GM18519 (cell line): ENCODE measurements around the gene NAP1L1.
A peak's percentile ranks its signal among the peaks of the same experiment; 100 is the strongest.

ENCODE experiments used
- ATAC-seq: cut with Tn5 transposase; IDR thresholded peaks from one replicate; pipeline ENCODE4 v1.9.1; 2021; ENCODE audit warnings: mild to moderate bottlenecking, moderate library complexity; ENCODE audit not compliant: unreplicated experiment, low FRiP score

NAP1L1 gene

GRCh38 chr12:76042147-76042546 is 42.3 kb downstream of the NAP1L1 start:
- no peak for ATAC-seq

- no peak for ATAC-seq
These were observed 43.1 kb downstream of the NAP1L1 start for GRCh38 chr12:76041406-76041805.

- ATAC-seq = no peak
These were observed 44.0 kb downstream of the NAP1L1 start for GRCh38 chr12:76040461-76040860.

- no peak for ATAC-seq
These were observed 46.3 kb downstream of the NAP1L1 start for GRCh38 chr12:76038176-76038575.

- peak; percentile 64 for ATAC-seq
These were observed 47.1 kb downstream of the NAP1L1 start for GRCh38 chr12:76037130-76038103.

GRCh38 chr12:76035045-76035444 is 49.4 kb downstream of the NAP1L1 start:
- no peak for ATAC-seq

GRCh38 chr12:76033081-76034011 is 51.1 kb downstream of the NAP1L1 start:
- ATAC-seq = no peak

GRCh38 chr12:76032043-76032981 is 52.2 kb downstream of the NAP1L1 start:
- peak; percentile 19 for ATAC-seq

- peak; percentile 76 for ATAC-seq
These were observed 53.0 kb downstream of the NAP1L1 start, which contains the start of gene PHLDA1 for GRCh38 chr12:76031414-76032042. PHLDA1 (minus strand) TSS chr12:76031776.

GRCh38 chr12:76031081-76031413 is 53.4 kb downstream of the NAP1L1 start:
- peak; percentile 21 for ATAC-seq

- ATAC-seq = no peak
These were observed 54.0 kb downstream of the NAP1L1 start for GRCh38 chr12:76030341-76031080.

- ATAC-seq = no peak
These were observed 54.5 kb downstream of the NAP1L1 start for GRCh38 chr12:76029982-76030340.

GRCh38 chr12:76028571-76029277 is 55.8 kb downstream of the NAP1L1 start:
- ATAC-seq = no peak

- ATAC-seq = no peak
These were observed 57.8 kb downstream of the NAP1L1 start for GRCh38 chr12:76026643-76027063.

GRCh38 chr12:76025601-76026575 is 58.6 kb downstream of the NAP1L1 start:
- ATAC-seq = no peak

GRCh38 chr12:76024942-76025600 is 59.4 kb downstream of the NAP1L1 start:
- no peak for ATAC-seq
